ENCODE measurements around the gene NNAT.

The NNAT gene

GRCh38 chr20:37562695-37563480, 41.8 kb downstream of the NNAT start:
- Histone ChIP-seq H3K27me3 (ENCODE audit: insufficient read depth, low read length) (peaks cover 15% of the 10 kb centered on the region), H3K4me1 (ENCODE audit: insufficient read depth, low read length) (peaks cover 21% of the 10 kb centered on the region), H3K9me3 (ENCODE audit: insufficient read depth, low read depth, low read length) (no peaks in the 10 kb centered on the region), H3K4me3 (ENCODE audit: low read length) (no peak overlapping the region), H3K27ac (ENCODE audit: low read depth, low read length) (no peak overlapping the region), H3K36me3 (ENCODE audit: insufficient read depth, low read length) (no peaks in the 10 kb centered on the region), H3K9ac (ENCODE audit: low read depth, low read length) (no peak overlapping the region)
- 99% methylated on average over 3 of the region's 3 CpGs for WGBS

GRCh38 chr20:37564016-37564387, 43.0 kb downstream of the NNAT start:
- H3K36me3 ChIP-seq (ENCODE audit: insufficient read depth, low read length) = no peaks in the 10 kb centered on the region
- H3K4me3 ChIP-seq (ENCODE audit: low read length) = no peak overlapping the region
- H3K4me1 ChIP-seq (ENCODE audit: insufficient read depth, low read length) = peaks cover 24% of the 10 kb centered on the region
- no peak overlapping the region for H3K27ac ChIP-seq (ENCODE audit: low read depth, low read length)
- H3K9ac ChIP-seq (ENCODE audit: low read depth, low read length) = no peak overlapping the region
- H3K27me3 ChIP-seq (ENCODE audit: insufficient read depth, low read length) = peaks cover 15% of the 10 kb centered on the region
- 60% methylated on average over 19 of the region's 19 CpGs for WGBS
- H3K9me3 ChIP-seq (ENCODE audit: insufficient read depth, low read depth, low read length) = no peaks in the 10 kb centered on the region

GRCh38 chr20:37564388-37565133, 43.5 kb downstream of the NNAT start:
- Histone ChIP-seq H3K36me3 (ENCODE audit: insufficient read depth, low read length) (no peaks in the 10 kb centered on the region), H3K4me1 (ENCODE audit: insufficient read depth, low read length) (peaks cover 24% of the 10 kb centered on the region), H3K4me3 (ENCODE audit: low read length) (no peak overlapping the region), H3K27me3 (ENCODE audit: insufficient read depth, low read length) (peaks cover 15% of the 10 kb centered on the region), H3K9ac (ENCODE audit: low read depth, low read length) (no peak overlapping the region), H3K27ac (ENCODE audit: low read depth, low read length) (no peak overlapping the region), H3K9me3 (ENCODE audit: insufficient read depth, low read depth, low read length) (no peaks in the 10 kb centered on the region)
- WGBS = 15% methylated on average over 34 of the region's 34 CpGs

- Histone ChIP-seq H3K36me3 (ENCODE audit: insufficient read depth, low read length) (no peaks in the 10 kb centered on the region), H3K9ac (ENCODE audit: low read depth, low read length) (no peak overlapping the region), H3K9me3 (ENCODE audit: insufficient read depth, low read depth, low read length) (no peaks in the 10 kb centered on the region), H3K27me3 (ENCODE audit: insufficient read depth, low read length) (peaks cover 15% of the 10 kb centered on the region), H3K4me1 (ENCODE audit: insufficient read depth, low read length) (peaks cover 24% of the 10 kb centered on the region), H3K4me3 (ENCODE audit: low read length) (no peak overlapping the region), H3K27ac (ENCODE audit: low read depth, low read length) (no peak overlapping the region)
- 80% methylated on average over 12 of the region's 14 CpGs for WGBS
Measured at GRCh38 chr20:37565134-37565811, 44.2 kb downstream of the NNAT start.

GRCh38 chr20:37566590-37567330, 45.7 kb downstream of the NNAT start:
- H3K27me3 ChIP-seq (ENCODE audit: insufficient read depth, low read length) = peaks cover 15% of the 10 kb centered on the region
- WGBS = 79% methylated on average over 5 of the region's 5 CpGs

GRCh38 chr20:37567331-37567665, 46.2 kb downstream of the NNAT start:
- Histone ChIP-seq H3K36me3 (ENCODE audit: insufficient read depth, low read length) (no peaks in the 10 kb centered on the region), H3K27ac (ENCODE audit: low read depth, low read length) (no peak overlapping the region), H3K9ac (ENCODE audit: low read depth, low read length) (no peak overlapping the region), H3K4me1 (ENCODE audit: insufficient read depth, low read length) (peaks cover 24% of the 10 kb centered on the region), H3K9me3 (ENCODE audit: insufficient read depth, low read depth, low read length) (no peaks in the 10 kb centered on the region), H3K27me3 (ENCODE audit: insufficient read depth, low read length) (peaks cover 15% of the 10 kb centered on the region), H3K4me3 (ENCODE audit: low read length) (peak overlapping the region; percentile 43)
- WGBS = 20% methylated on average over 6 of the region's 7 CpGs

More at GRCh38 chr20:37566590-37567330, 45.7 kb downstream of the NNAT start:
- Histone ChIP-seq H3K9ac (ENCODE audit: low read depth, low read length) (no peak overlapping the region), H3K4me3 (ENCODE audit: low read length) (no peak overlapping the region), H3K27ac (ENCODE audit: low read depth, low read length) (no peak overlapping the region), H3K4me1 (ENCODE audit: insufficient read depth, low read length) (peaks cover 24% of the 10 kb centered on the region), H3K36me3 (ENCODE audit: insufficient read depth, low read length) (no peaks in the 10 kb centered on the region), H3K9me3 (ENCODE audit: insufficient read depth, low read depth, low read length) (no peaks in the 10 kb centered on the region)

GRCh38 chr20:37567671-37568588, 46.9 kb downstream of the NNAT start:
- Histone ChIP-seq H3K9ac (ENCODE audit: low read depth, low read length) (peak overlapping the region; percentile 16; the same call in 1 of the 2 replicates), H3K27ac (ENCODE audit: low read depth, low read length) (peak overlapping the region; percentile 49; the same call in 1 of the 2 replicates), H3K36me3 (ENCODE audit: insufficient read depth, low read length) (no peaks in the 10 kb centered on the region), H3K4me3 (ENCODE audit: low read length) (peak overlapping the region; percentile 43), H3K27me3 (ENCODE audit: insufficient read depth, low read length) (peaks cover 15% of the 10 kb centered on the region), H3K4me1 (ENCODE audit: insufficient read depth, low read length) (peaks cover 24% of the 10 kb centered on the region), H3K9me3 (ENCODE audit: insufficient read depth, low read depth, low read length) (no peaks in the 10 kb centered on the region)
- WGBS = 6% methylated on average over 7 of the region's 13 CpGs

- peaks cover 18% of the 10 kb centered on the region for H3K4me1 ChIP-seq (ENCODE audit: insufficient read depth, low read length)
- no peak overlapping the region for H3K4me3 ChIP-seq (ENCODE audit: low read length)
- H3K27me3 ChIP-seq (ENCODE audit: insufficient read depth, low read length) = peaks cover 11% of the 10 kb centered on the region
- no peaks in the 10 kb centered on the region for H3K36me3 ChIP-seq (ENCODE audit: insufficient read depth, low read length)
- H3K9ac ChIP-seq (ENCODE audit: low read depth, low read length) = no peak overlapping the region
- H3K27ac ChIP-seq (ENCODE audit: low read depth, low read length) = no peak overlapping the region
- 100% methylated on average over 1 of the region's 1 CpG for WGBS
- no peaks in the 10 kb centered on the region for H3K9me3 ChIP-seq (ENCODE audit: insufficient read depth, low read depth, low read length)
Measured at GRCh38 chr20:37570419-37570818, 49.4 kb downstream of the NNAT start.

- Histone ChIP-seq H3K27ac (ENCODE audit: low read depth, low read length) (no peak overlapping the region), H3K27me3 (ENCODE audit: insufficient read depth, low read length) (peaks cover 10% of the 10 kb centered on the region), H3K9ac (ENCODE audit: low read depth, low read length) (no peak overlapping the region), H3K9me3 (ENCODE audit: insufficient read depth, low read depth, low read length) (no peaks in the 10 kb centered on the region), H3K4me3 (ENCODE audit: low read length) (no peak overlapping the region), H3K4me1 (ENCODE audit: insufficient read depth, low read length) (peaks cover 15% of the 10 kb centered on the region), H3K36me3 (ENCODE audit: insufficient read depth, low read length) (no peaks in the 10 kb centered on the region)
- WGBS = 86% methylated on average over 6 of the region's 6 CpGs
Measured at GRCh38 chr20:37571033-37571432, 50.0 kb downstream of the NNAT start.

Measured in HUES64 (cell line).